ENCODE measurements around the gene UGT1A7. TPM values are rescaled to one million over a fixed set of nuclear protein-coding genes. Genes with fewer than 3 reads are reported as not detected.
A peak's percentile ranks its signal among the peaks of the same experiment; 100 is the strongest.

UGT1A7 gene
- total and polyA plus RNA-seq, 2 experiments from 2014 or later: not detected

DNA sequence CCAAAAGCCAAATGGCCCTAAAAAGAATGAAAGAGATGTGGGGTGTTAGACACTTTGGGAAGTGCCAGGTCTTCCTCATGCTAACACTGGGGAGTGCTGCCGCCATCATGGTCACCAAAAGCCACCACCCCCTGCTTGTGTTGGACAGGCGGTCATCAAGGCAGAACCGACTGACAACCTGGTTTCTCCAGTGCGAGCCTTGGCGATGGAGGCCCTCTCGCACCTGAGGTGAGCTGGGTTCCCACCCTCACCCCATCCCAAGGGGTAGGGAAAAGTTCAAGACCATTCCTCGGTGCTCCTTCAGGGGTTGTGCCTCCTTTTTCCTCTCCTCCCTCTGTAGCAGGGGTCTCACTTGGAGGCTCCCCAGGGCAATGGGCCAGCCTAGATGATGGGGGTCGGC, 130.0 kb downstream of the UGT1A7 start:
- H3K27ac ChIP-seq: no peak overlapping the region
- H3K9ac ChIP-seq: no peak overlapping the region
- H3K4me1 ChIP-seq (ENCODE audit: insufficient read depth): peaks cover 3% of the 10 kb centered on the region; the same call in 1 of the 2 replicates
- TF ChIP-seq EZH2phosphoT487 (IDR thresholded peaks at IDR 0.05; ENCODE audit: insufficient read depth, low read depth): no peak
- TF ChIP-seq EZH2 (IDR thresholded peaks at IDR 0.05; ENCODE audit: insufficient read depth, poor library complexity, severe bottlenecking): no peak
- no peaks in the 10 kb centered on the region for H3K9me2 ChIP-seq (ENCODE audit: insufficient read depth)
- no peaks in the 10 kb centered on the region for H3K9me3 ChIP-seq (ENCODE audit: low read depth)
- H3F3A ChIP-seq (ENCODE audit: insufficient read depth): no peaks in the 10 kb centered on the region
- no peaks in the 10 kb centered on the region for H3K36me3 ChIP-seq (ENCODE audit: low read depth)
- no peak overlapping the region for H3K4me2 ChIP-seq (ENCODE audit: unreplicated experiment)
- H2AFZ ChIP-seq: no peak overlapping the region
- DNase-seq: no peak
- no peak overlapping the region for H3K4me3 ChIP-seq
- H3K79me2 ChIP-seq (ENCODE audit: insufficient read depth): no peaks in the 10 kb centered on the region
- in situ Hi-C loops (cut with MboI): no loop called here
- no peaks in the 10 kb centered on the region for H4K20me1 ChIP-seq (ENCODE audit: insufficient read depth)
- 49 to 51% methylated on average over 8 of the region's 8 CpGs for WGBS, 2 experiments (ENCODE audit: low coverage in 1 of 2, low lambda C conversion rate in 2 of 2, missing lambda C conversion rate in 2 of 2)
- peaks cover 15% of the 10 kb centered on the region for H3K27me3 ChIP-seq (replicated peaks; ENCODE audit: insufficient read depth)

DNA sequence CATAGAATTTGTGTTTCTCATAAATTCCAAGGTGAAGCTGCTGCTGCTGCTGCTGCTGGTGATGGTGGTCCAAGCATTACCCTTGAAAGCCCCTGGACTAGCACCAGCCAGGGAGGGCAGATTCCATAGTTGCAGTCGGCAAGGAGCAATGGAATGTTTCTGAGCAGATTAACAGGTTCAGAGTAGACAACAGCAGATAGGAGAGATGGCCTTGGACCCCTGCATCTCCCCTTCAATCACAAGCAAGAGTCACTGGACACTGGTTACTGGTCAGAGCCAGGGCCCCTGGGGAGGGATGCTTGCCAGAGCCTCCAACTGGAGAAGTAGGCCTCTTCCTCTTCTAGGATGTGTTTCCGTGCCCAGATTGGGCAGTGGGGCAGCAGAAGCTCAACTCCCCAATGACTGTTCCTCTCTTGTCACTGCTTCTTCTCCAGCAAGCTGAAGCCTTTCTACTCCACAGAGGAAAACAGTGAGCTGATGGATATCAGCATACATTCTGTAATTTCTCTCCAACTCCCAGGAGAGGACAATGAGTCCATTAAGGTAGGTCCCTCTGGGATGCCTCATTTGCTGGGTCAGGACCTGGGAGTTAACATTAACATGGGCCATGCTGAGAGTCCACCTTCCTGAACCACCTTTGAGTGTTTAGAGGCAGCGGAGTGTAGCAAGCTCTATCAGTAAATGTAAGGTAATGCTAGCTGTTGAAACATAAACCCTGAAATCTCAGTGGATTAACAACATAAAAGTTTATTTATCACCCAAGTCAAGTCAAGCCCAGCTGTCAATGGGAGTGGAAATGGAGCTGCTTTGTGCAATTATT, 131.7 kb downstream of the UGT1A7 start:
- H3K36me3 ChIP-seq (ENCODE audit: low read depth): no peaks in the 10 kb centered on the region

DNA sequence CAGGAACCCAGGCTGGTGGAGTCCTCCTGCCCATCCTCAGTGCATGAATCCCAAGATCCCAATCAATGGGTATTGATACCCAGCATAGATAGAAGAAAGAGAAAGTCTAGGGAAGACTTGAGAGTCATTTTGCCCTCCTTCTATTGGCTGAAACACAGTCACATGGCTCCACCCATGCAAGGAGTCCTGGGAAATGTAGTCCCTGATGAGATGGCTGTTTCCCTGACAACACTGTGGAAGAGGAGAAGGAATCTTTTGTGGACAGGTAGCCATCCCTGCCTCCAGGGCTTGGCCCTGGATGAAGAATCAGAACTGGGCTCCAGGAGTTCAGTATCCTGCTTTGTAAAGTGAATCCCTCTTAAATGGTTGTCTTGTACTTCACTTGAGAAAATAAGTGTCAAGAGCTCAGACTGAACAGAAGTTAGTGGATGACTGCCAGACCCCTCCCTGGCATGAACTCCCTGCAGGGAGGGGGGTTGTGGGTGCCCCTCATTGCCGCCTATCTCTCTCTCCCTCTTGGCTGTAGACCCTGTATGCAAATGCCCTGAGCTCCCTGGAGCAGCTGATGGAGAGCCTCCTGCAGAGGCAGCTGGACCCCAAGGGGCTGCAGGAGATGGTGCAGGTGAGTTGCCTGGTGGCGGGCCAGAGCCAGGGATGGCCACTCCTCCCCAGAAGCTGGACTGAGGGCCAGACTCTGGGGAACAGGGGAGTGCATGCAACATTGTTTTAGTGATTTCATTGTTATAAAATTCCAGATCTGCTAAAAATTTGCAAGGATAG, 132.5 kb downstream of the UGT1A7 start:
- Histone ChIP-seq H3K36me3 (ENCODE audit: low read depth) (no peaks in the 10 kb centered on the region), H3F3A (ENCODE audit: insufficient read depth) (no peaks in the 10 kb centered on the region), H2AFZ (no peak overlapping the region), H4K20me1 (ENCODE audit: insufficient read depth) (no peaks in the 10 kb centered on the region), H3K9me3 (ENCODE audit: low read depth) (no peaks in the 10 kb centered on the region), H3K9me2 (ENCODE audit: insufficient read depth) (no peaks in the 10 kb centered on the region), H3K79me2 (ENCODE audit: insufficient read depth) (no peaks in the 10 kb centered on the region), H3K27ac (no peak overlapping the region), H3K9ac (no peak overlapping the region), H3K4me3 (no peak overlapping the region), H3K4me2 (ENCODE audit: unreplicated experiment) (no peak overlapping the region), H3K4me1 (ENCODE audit: insufficient read depth) (peaks cover 3% of the 10 kb centered on the region; the same call in 1 of the 2 replicates), H3K27me3 (replicated peaks; ENCODE audit: insufficient read depth) (peaks cover 14% of the 10 kb centered on the region)
- in situ Hi-C loops (cut with MboI): no loop called here
- no peak for TF ChIP-seq EZH2 (IDR thresholded peaks at IDR 0.05; ENCODE audit: insufficient read depth, poor library complexity, severe bottlenecking)
- no peak for TF ChIP-seq EZH2phosphoT487 (IDR thresholded peaks at IDR 0.05; ENCODE audit: insufficient read depth, low read depth)
- no peak for DNase-seq
- 26 to 40% methylated on average over 2 of the region's 2 CpGs for WGBS, 2 experiments (ENCODE audit: low coverage in 1 of 2, low lambda C conversion rate in 2 of 2, missing lambda C conversion rate in 2 of 2)

More for the DNA sequence above, 131.7 kb downstream of the UGT1A7 start:
- Histone ChIP-seq H4K20me1 (ENCODE audit: insufficient read depth) (no peaks in the 10 kb centered on the region), H3K9ac (no peak overlapping the region), H2AFZ (no peak overlapping the region), H3K27me3 (replicated peaks; ENCODE audit: insufficient read depth) (peaks cover 15% of the 10 kb centered on the region), H3K79me2 (ENCODE audit: insufficient read depth) (no peaks in the 10 kb centered on the region), H3K4me1 (ENCODE audit: insufficient read depth) (peaks cover 3% of the 10 kb centered on the region; the same call in 1 of the 2 replicates), H3K9me2 (ENCODE audit: insufficient read depth) (no peaks in the 10 kb centered on the region), H3K27ac (no peak overlapping the region), H3K9me3 (ENCODE audit: low read depth) (no peaks in the 10 kb centered on the region), H3F3A (ENCODE audit: insufficient read depth) (no peaks in the 10 kb centered on the region), H3K4me2 (ENCODE audit: unreplicated experiment) (no peak overlapping the region), H3K4me3 (no peak overlapping the region)
- no peak for DNase-seq
- WGBS, 2 experiments (ENCODE audit: low coverage in 1 of 2, low lambda C conversion rate in 2 of 2, missing lambda C conversion rate in 2 of 2): 42 to 58% methylated on average over 3 of the region's 3 CpGs
- TF ChIP-seq EZH2 (IDR thresholded peaks at IDR 0.05; ENCODE audit: insufficient read depth, poor library complexity, severe bottlenecking): no peak
- no peak for TF ChIP-seq EZH2phosphoT487 (IDR thresholded peaks at IDR 0.05; ENCODE audit: insufficient read depth, low read depth)
- in situ Hi-C loops (cut with MboI): no loop called here

DNA sequence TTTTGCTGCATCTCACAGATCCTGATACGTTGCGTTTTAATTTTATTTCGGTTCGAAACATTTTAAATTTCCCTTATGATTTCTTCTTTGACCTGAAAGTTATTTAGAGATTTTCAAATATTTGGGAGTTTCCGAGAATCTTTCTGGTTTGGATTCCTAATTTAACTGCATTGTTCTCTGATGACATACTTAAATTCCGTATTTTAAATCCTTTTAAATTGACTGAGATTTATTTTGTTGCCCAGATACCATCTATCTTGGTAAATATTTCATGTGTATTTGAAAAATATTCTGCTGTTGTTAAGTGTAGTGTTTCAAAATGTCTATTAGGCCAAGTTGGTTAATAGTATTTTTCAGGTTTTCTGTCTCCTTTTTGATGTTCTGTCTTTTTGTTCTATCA, 134.2 kb downstream of the UGT1A7 start:
- peaks cover 8% of the 10 kb centered on the region for H3K27me3 ChIP-seq (replicated peaks; ENCODE audit: insufficient read depth)
- in situ Hi-C loops (cut with MboI): no loop called here
- no peaks in the 10 kb centered on the region for H3F3A ChIP-seq (ENCODE audit: insufficient read depth)
- H3K9me2 ChIP-seq (ENCODE audit: insufficient read depth): no peaks in the 10 kb centered on the region
- no peaks in the 10 kb centered on the region for H4K20me1 ChIP-seq (ENCODE audit: insufficient read depth)
- peaks cover 3% of the 10 kb centered on the region; the same call in 1 of the 2 replicates for H3K4me1 ChIP-seq (ENCODE audit: insufficient read depth)
- no peak overlapping the region for H3K4me3 ChIP-seq
- WGBS, 2 experiments (ENCODE audit: low coverage in 1 of 2, low lambda C conversion rate in 2 of 2, missing lambda C conversion rate in 2 of 2): 34 to 35% methylated on average over 6 of the region's 6 CpGs
- H2AFZ ChIP-seq: no peak overlapping the region
- H3K36me3 ChIP-seq (ENCODE audit: low read depth): no peaks in the 10 kb centered on the region
- H3K9me3 ChIP-seq (ENCODE audit: low read depth): no peaks in the 10 kb centered on the region
- H3K79me2 ChIP-seq (ENCODE audit: insufficient read depth): no peaks in the 10 kb centered on the region
- H3K27ac ChIP-seq: no peak overlapping the region
- H3K4me2 ChIP-seq (ENCODE audit: unreplicated experiment): no peak overlapping the region
- H3K9ac ChIP-seq: no peak overlapping the region
- TF ChIP-seq EZH2phosphoT487 (IDR thresholded peaks at IDR 0.05; ENCODE audit: insufficient read depth, low read depth): no peak
- no peak for TF ChIP-seq EZH2 (IDR thresholded peaks at IDR 0.05; ENCODE audit: insufficient read depth, poor library complexity, severe bottlenecking)
- DNase-seq: peak; percentile 27
